Caco-2 (cell line): ENCODE results near the gene MYO16. TPM values are rescaled to one million over a fixed set of nuclear protein-coding genes. Genes with fewer than 3 reads are reported as not detected.

Source experiments
- BruUV-seq: library from RNA; stranded (reverse); fragments of 400-500 nt; replicated peaks from 2 replicates; lab custom pipeline; 2021; lab: Mats Ljungman, UMichigan
- CTCF ChIA-PET: fragments of 300-600 bp; sonication (Branson Sonifier 250); formaldehyde crosslinking; loops from one replicate; lab custom pipeline; 2022; ENCODE audit warnings: antibody characterized with exemption; lab: Charles Lee
- POLR2A ChIA-PET: fragments of 300-600 bp; sonication (Branson Sonifier 250); formaldehyde crosslinking; loops from one replicate; lab custom pipeline; 2022; ENCODE audit warnings: antibody characterized with exemption; lab: Charles Lee
- DNase-seq, 2 experiments: peaks; one replicate each; pipeline versions ENCODE4 v3.0.0 to v3.0.0-alpha.2; 2020 to 2022
- H3K27me3 ChIP-seq: replicated peaks from 2 replicates; pipeline ENCODE4 v1.6.0; 2011; ENCODE audit warnings: low read length; ENCODE audit not compliant: control insufficient read depth, insufficient read depth
- H3K36me3 ChIP-seq: 2 replicates; pipeline ENCODE4 v1.5.1; 2011; ENCODE audit warnings: low read length; ENCODE audit not compliant: control insufficient read depth, insufficient read depth
- H3K4me1 ChIP-seq: fragments of 250-450 bp; sonication (Bioruptor Pico); 2 replicates; pipeline ENCODE4 v1.5.1; 2020; ENCODE audit warnings: mild to moderate bottlenecking
- H3K4me3 ChIP-seq: 2 replicates; pipeline ENCODE4 v1.5.1; 2011; ENCODE audit warnings: low read depth, mild to moderate bottlenecking, control low read depth, low read length
- H3K9me3 ChIP-seq: fragments of 250-450 bp; sonication (Bioruptor Pico); 2 replicates; pipeline ENCODE4 v1.5.1; 2020; ENCODE audit warnings: mild to moderate bottlenecking, moderate library complexity
- H3K27ac Mint-ChIP-seq: one replicate; pipeline ENCODE4 v1.8.0; 2022; ENCODE audit warnings: mixed read lengths; ENCODE audit not compliant: unreplicated experiment
- H3K27me3 Mint-ChIP-seq: one replicate; pipeline ENCODE4 v1.8.0; 2022; ENCODE audit warnings: mixed read lengths; ENCODE audit not compliant: insufficient read depth, unreplicated experiment
- H3K36me3 Mint-ChIP-seq: one replicate; pipeline ENCODE4 v1.8.0; 2022; ENCODE audit warnings: mild to moderate bottlenecking, mixed read lengths; ENCODE audit not compliant: insufficient read depth, unreplicated experiment
- H3K4me1 Mint-ChIP-seq: one replicate; pipeline ENCODE4 v1.8.0; 2022; ENCODE audit warnings: low read depth, mixed read lengths; ENCODE audit not compliant: unreplicated experiment
- H3K4me3 Mint-ChIP-seq: one replicate; pipeline ENCODE4 v1.8.0; 2022; ENCODE audit warnings: mild to moderate bottlenecking, moderate library complexity, mixed read lengths; ENCODE audit not compliant: unreplicated experiment
- H3K9me3 Mint-ChIP-seq: one replicate; pipeline ENCODE4 v1.8.0; 2022; ENCODE audit warnings: mixed read lengths; ENCODE audit not compliant: unreplicated experiment
- CTCF ChIP-seq, 2 experiments: fragments of 200-600 bp in 1 of 2; IDR thresholded peaks; 1 replicate in 1 of 2; 2 replicates in 1 of 2; pipeline versions ENCODE4 v1.5.1 to v1.8.0; 2011 to 2022; ENCODE audit warnings: antibody characterized with exemption in 1 of 2, control low read depth in 1 of 2, inconsistent platforms in 1 of 2, low read depth in 1 of 2, low read length in 1 of 2, mild to moderate bottlenecking in 1 of 2, moderate library complexity in 1 of 2; ENCODE audit not compliant: insufficient read depth in 1 of 2, severe bottlenecking in 1 of 2, unreplicated experiment in 1 of 2
- intact Hi-C: fragments of 100-400 bp; cut with micrococcal nuclease; formaldehyde crosslinking; loops from one replicate; pipeline ENCODE4 v1.10.0; 2022; ENCODE audit not compliant: unreplicated experiment
- total RNA-seq: library from RNA; stranded (reverse); gene quantifications from 2 replicates; pipeline ENCODE4 v1.2.3, GENCODE V29; 2022

MYO16 gene
- total RNA-seq, 1 experiment from 2014 or later: not detected

- Mint-ChIP-seq H3K4me3 (no peak overlapping the region), H3K9me3 (no peaks in the 10 kb centered on the region), H3K36me3 (no peaks in the 10 kb centered on the region), H3K4me1 (no peaks in the 10 kb centered on the region), H3K27me3 (peaks cover 24% of the 10 kb centered on the region), H3K27ac (no peak overlapping the region)
- ChIA-PET CTCF (no interaction called here), POLR2A (no interaction called here)
- Histone ChIP-seq H3K4me3 (no peak overlapping the region), H3K4me1 (no peaks in the 10 kb centered on the region), H3K27me3 (peaks cover 3% of the 10 kb centered on the region; the same call in 1 of the 2 replicates), H3K36me3 (no peaks in the 10 kb centered on the region), H3K9me3 (peaks cover 2% of the 10 kb centered on the region; the same call in 1 of the 2 replicates)
- DNase-seq: no peak
- BruUV-seq: no TSS peak
- TF ChIP-seq CTCF (IDR thresholded peaks at IDR 0.05; ENCODE audit: insufficient read depth in 1 of 2, low read depth in 1 of 2, low read length in 1 of 2, severe bottlenecking in 1 of 2, unreplicated experiment in 1 of 2): no peak
- intact Hi-C loops: no loop called here
Observed at GRCh38 chr13:109033090-109033489, 403.7 kb downstream of the MYO16 start.

- Histone ChIP-seq H3K36me3 (no peaks in the 10 kb centered on the region), H3K27me3 (peaks cover 3% of the 10 kb centered on the region; the same call in 1 of the 2 replicates), H3K9me3 (peaks cover 2% of the 10 kb centered on the region; the same call in 1 of the 2 replicates), H3K4me3 (no peak overlapping the region), H3K4me1 (no peaks in the 10 kb centered on the region)
- Mint-ChIP-seq H3K36me3 (no peaks in the 10 kb centered on the region), H3K4me1 (no peaks in the 10 kb centered on the region), H3K4me3 (no peak overlapping the region), H3K27ac (no peak overlapping the region), H3K9me3 (no peaks in the 10 kb centered on the region), H3K27me3 (peaks cover 21% of the 10 kb centered on the region)
- CTCF ChIA-PET: no interaction called here
- POLR2A ChIA-PET: no interaction called here
- TF ChIP-seq CTCF (IDR thresholded peaks at IDR 0.05; ENCODE audit: insufficient read depth in 1 of 2, low read depth in 1 of 2, low read length in 1 of 2, severe bottlenecking in 1 of 2, unreplicated experiment in 1 of 2): no peak
- no peak for DNase-seq
- BruUV-seq: no TSS peak
- intact Hi-C loops: no loop called here
Observed at GRCh38 chr13:109036078-109036780, 406.8 kb downstream of the MYO16 start.

- Histone ChIP-seq H3K9me3 (no peaks in the 10 kb centered on the region), H3K27me3 (no peaks in the 10 kb centered on the region), H3K4me1 (no peaks in the 10 kb centered on the region), H3K4me3 (no peak overlapping the region), H3K36me3 (no peaks in the 10 kb centered on the region)
- Mint-ChIP-seq H3K27ac (no peak overlapping the region), H3K27me3 (peaks cover 16% of the 10 kb centered on the region), H3K4me3 (no peak overlapping the region), H3K36me3 (no peaks in the 10 kb centered on the region), H3K4me1 (no peaks in the 10 kb centered on the region), H3K9me3 (no peaks in the 10 kb centered on the region)
- DNase-seq: no peak
- ChIA-PET POLR2A (no interaction called here), CTCF (no interaction called here)
- TF ChIP-seq CTCF (IDR thresholded peaks at IDR 0.05; ENCODE audit: insufficient read depth in 1 of 2, low read depth in 1 of 2, low read length in 1 of 2, severe bottlenecking in 1 of 2, unreplicated experiment in 1 of 2): no peak
- intact Hi-C loops: no loop called here
- no TSS peak for BruUV-seq
Observed at GRCh38 chr13:109043636-109044035, 414.2 kb downstream of the MYO16 start.
